H1 (cell line): ENCODE data around the gene LIFR. TPM values are rescaled to one million over a fixed set of nuclear protein-coding genes. Genes with fewer than 3 reads are reported as not detected.

ENCODE experiments used
- CBX5 ChIP-seq: fragments of 300-800, 300-1000 bp; sonication (generic); IDR thresholded peaks from 2 replicates; pipeline ENCODE4 v1.7.1; 2016; ENCODE audit warnings: antibody characterized with exemption, low read length, low read depth
- JUND ChIP-seq: IDR thresholded peaks from 2 replicates; pipeline ENCODE4 v1.6.1; 2011; ENCODE audit warnings: mild to moderate bottlenecking, improper control_type of control experiment, low read length
- RAD21 ChIP-seq, 2 experiments: IDR thresholded peaks in 1 of 2; conservative IDR thresholded peaks in 1 of 2; 2 replicates each; pipeline ENCODE4 v1.6.1; 2011; ENCODE audit warnings: low read depth in 2 of 2, low read length in 2 of 2, improper control_type of control experiment in 1 of 2, inconsistent platforms in 1 of 2, mild to moderate bottlenecking in 1 of 2, moderate library complexity in 1 of 2
- RBBP5 ChIP-seq: IDR thresholded peaks from 2 replicates; pipeline ENCODE4 v1.7.1; 2012; ENCODE audit warnings: low read depth, mild to moderate bottlenecking, inconsistent platforms, low read length, moderate library complexity, borderline replicate concordance
- RFX5 ChIP-seq: IDR thresholded peaks from 2 replicates; pipeline ENCODE4 v1.6.1; 2011; ENCODE audit warnings: low read depth, low read length, improper control_type of control experiment, borderline replicate concordance
- polyA plus RNA-seq, 7 experiments: library from polyadenylated mRNA; depleted of rRNA in 3 of 7; stranded (reverse) in 5 of 7; unstranded in 2 of 7; fragments of >200 nt in 5 of 7; fragments of 200-250 nt in 2 of 7; gene quantifications; 1 replicate in 5 of 7; 2 replicates in 1 of 7; 4 replicates in 1 of 7; pipeline versions ENCODE4 v1.2.1 to v1.2.3, GENCODE V29; 2011 to 2013; ENCODE audit warnings: missing spikeins in 2 of 7, mixed read lengths in 2 of 7
- total RNA-seq: library from RNA; stranded (reverse); fragmentation: NEBNext Ultra II Directional; extraction: Animal tissue kit (Norgen Biotek cat#: 25700); gene quantifications from 2 replicates; pipeline ENCODE4 v1.2.1, GENCODE V29; 2021

Gene LIFR
- total and polyA plus RNA-seq, 2 of the 8 experiments (the other 6 are each of a cell fraction or from before 2014, with no cell fraction given), result 2.0 to 18.9 TPM

DNA sequence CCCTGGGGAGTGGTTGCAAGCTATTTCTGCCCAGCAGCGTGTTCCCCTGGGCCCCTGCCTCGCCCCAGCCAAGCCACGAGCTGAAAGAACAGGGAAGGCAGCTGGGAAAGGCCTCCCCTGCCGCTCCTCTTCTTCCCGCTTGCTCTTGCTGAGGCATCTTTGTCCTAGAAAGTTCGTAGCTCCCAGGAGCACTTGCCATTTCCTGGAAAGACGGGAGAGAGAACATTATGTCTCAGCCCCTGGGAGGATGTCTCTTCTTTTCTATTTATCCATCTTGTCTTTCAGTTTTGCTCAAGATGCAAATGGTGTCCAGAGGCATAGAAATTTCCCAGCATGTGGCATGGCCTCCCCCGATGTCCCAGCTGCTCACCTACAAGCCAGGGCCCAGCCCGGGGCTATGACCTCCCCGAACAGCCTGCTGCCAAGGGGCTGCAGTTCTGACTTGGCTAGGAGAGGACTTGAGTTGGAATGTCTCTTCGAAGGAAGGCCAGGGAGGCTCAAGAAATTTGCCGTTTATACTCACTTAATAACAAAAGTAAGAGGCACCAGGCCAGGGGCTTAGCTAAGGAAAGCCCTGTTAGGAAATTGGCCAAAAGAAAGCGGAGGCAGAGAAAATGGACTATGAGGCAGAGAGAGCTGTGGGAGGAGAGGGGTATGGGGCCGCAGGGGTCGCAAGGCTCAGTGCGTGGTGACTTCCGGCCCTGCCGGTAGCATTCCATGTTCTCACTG is 87.3 kb downstream of the LIFR start (continued):
- TF ChIP-seq JUND (no peak), RFX5 (no peak), CBX5 (no peak), RAD21 (IDR thresholded peaks at IDR 0.05 in 1 of 2, conservative IDR thresholded peaks at IDR 0.05 in 1 of 2; ENCODE audit: low read depth in 2 of 2, low read length in 2 of 2) (no peak), RBBP5 (no peak)
